ENCODE results near the gene MAP3K3.

MAP3K3 gene

GRCh38 chr17:63622574-63623390 lies 565 bp downstream of the MAP3K3 start:
- peak; percentile 49 for DNase-seq (ENCODE audit: low read depth)

- no peak for DNase-seq (ENCODE audit: low read depth)
These were observed 1.7 kb downstream of the MAP3K3 start for GRCh38 chr17:63623786-63624530.

GRCh38 chr17:63624531-63624880 lies 2.3 kb downstream of the MAP3K3 start:
- DNase-seq (ENCODE audit: low read depth) = no peak

GRCh38 chr17:63626551-63627180 lies 4.4 kb downstream of the MAP3K3 start:
- no peak for DNase-seq (ENCODE audit: low read depth)

- no peak for DNase-seq (ENCODE audit: low read depth)
These were observed 7.4 kb downstream of the MAP3K3 start for GRCh38 chr17:63629627-63630026.

- DNase-seq (ENCODE audit: low read depth) = no peak
These were observed 8.8 kb downstream of the MAP3K3 start for GRCh38 chr17:63631062-63631461.

GRCh38 chr17:63631626-63632025 lies 9.4 kb downstream of the MAP3K3 start:
- no peak for DNase-seq (ENCODE audit: low read depth)

GRCh38 chr17:63633742-63634141 lies 11.5 kb downstream of the MAP3K3 start:
- no peak for DNase-seq (ENCODE audit: low read depth)

- no peak for DNase-seq (ENCODE audit: low read depth)
These were observed 11.9 kb downstream of the MAP3K3 start for GRCh38 chr17:63634163-63634562.

GRCh38 chr17:63634816-63635215 lies 12.6 kb downstream of the MAP3K3 start:
- no peak for DNase-seq (ENCODE audit: low read depth)

- DNase-seq (ENCODE audit: low read depth) = no peak
These were observed 13.1 kb downstream of the MAP3K3 start for GRCh38 chr17:63635290-63635689.

GRCh38 chr17:63635787-63636186 lies 13.6 kb downstream of the MAP3K3 start:
- no peak for DNase-seq (ENCODE audit: low read depth)

- DNase-seq (ENCODE audit: low read depth) = no peak
These were observed 16.9 kb downstream of the MAP3K3 start for GRCh38 chr17:63639125-63639524.

GRCh38 chr17:63640038-63640437 lies 17.8 kb downstream of the MAP3K3 start:
- no peak for DNase-seq (ENCODE audit: low read depth)

GRCh38 chr17:63641692-63642448 lies 19.7 kb downstream of the MAP3K3 start:
- no peak for DNase-seq (ENCODE audit: low read depth)

GRCh38 chr17:63644846-63645245 lies 22.6 kb downstream of the MAP3K3 start:
- no peak for DNase-seq (ENCODE audit: low read depth)

GRCh38 chr17:63645775-63646487 lies 23.7 kb downstream of the MAP3K3 start:
- DNase-seq (ENCODE audit: low read depth) = no peak

- DNase-seq (ENCODE audit: low read depth) = no peak
These were observed 24.2 kb downstream of the MAP3K3 start for GRCh38 chr17:63646488-63646806.

- DNase-seq (ENCODE audit: low read depth) = no peak
These were observed 25.0 kb downstream of the MAP3K3 start for GRCh38 chr17:63647065-63647725.

- no peak for DNase-seq (ENCODE audit: low read depth)
These were observed 25.7 kb downstream of the MAP3K3 start for GRCh38 chr17:63647936-63648335.

- no peak for DNase-seq (ENCODE audit: low read depth)
These were observed 27.6 kb downstream of the MAP3K3 start for GRCh38 chr17:63649813-63650212.
